Measurements from ENCODE around the gene CSDE1. TPM values are rescaled to one million over a fixed set of nuclear protein-coding genes. Genes with fewer than 3 reads are reported as not detected.

CSDE1 gene
- total and polyA plus RNA-seq, 2 experiments from 2014 or later, result 161 to 802 TPM

- Histone ChIP-seq H3K4me3 (no peak overlapping the region), H2AFZ (no peak overlapping the region), H3K9me2 (replicated peaks; ENCODE audit: insufficient read depth) (no peaks in the 10 kb centered on the region), H3K4me2 (peak overlapping the region; percentile 33), H3K27ac (peak overlapping the region; percentile 50), H3K27me3 (no peaks in the 10 kb centered on the region), H3K4me1 (ENCODE audit: insufficient read depth) (peaks cover 10% of the 10 kb centered on the region), H3K9me3 (ENCODE audit: low read depth) (no peaks in the 10 kb centered on the region), H3K36me3 (replicated peaks; ENCODE audit: insufficient read depth, low read depth) (no peaks in the 10 kb centered on the region), H4K20me1 (ENCODE audit: insufficient read depth, poor library complexity, severe bottlenecking) (peaks cover 27% of the 10 kb centered on the region), H3K79me2 (peaks cover 90% of the 10 kb centered on the region)
- WGBS (ENCODE audit: low lambda C conversion rate, missing lambda C conversion rate), result 67% methylated on average over 6 of the region's 6 CpGs
- peak; percentile 48 for DNase-seq (ENCODE audit: low spot score)
- TF ChIP-seq EZH2 (IDR thresholded peaks at IDR 0.05; ENCODE audit: borderline replicate concordance) (no peak), EZH2phosphoT487 (IDR thresholded peaks at IDR 0.05; ENCODE audit: low read depth, severe bottlenecking, unreplicated experiment) (no peak), CTCF (IDR thresholded peaks at IDR 0.05; ENCODE audit: poor library complexity) (no peak)
Observed at GRCh38 chr1:114737314-114737849, 20.4 kb downstream of the CSDE1 start.

- H3K79me2 ChIP-seq, result peaks cover 87% of the 10 kb centered on the region
- no peaks in the 10 kb centered on the region for H3K36me3 ChIP-seq (replicated peaks; ENCODE audit: insufficient read depth, low read depth)
- H3K27me3 ChIP-seq, result no peaks in the 10 kb centered on the region
- TF ChIP-seq EZH2 (IDR thresholded peaks at IDR 0.05; ENCODE audit: borderline replicate concordance) (no peak), EZH2phosphoT487 (IDR thresholded peaks at IDR 0.05; ENCODE audit: low read depth, severe bottlenecking, unreplicated experiment) (no peak), CTCF (IDR thresholded peaks at IDR 0.05; ENCODE audit: poor library complexity) (no peak)
- no peak overlapping the region for H3K4me3 ChIP-seq
- WGBS (ENCODE audit: low lambda C conversion rate, missing lambda C conversion rate), result 100% methylated on average over 1 of the region's 1 CpG
- no peak overlapping the region for H3K27ac ChIP-seq
- no peaks in the 10 kb centered on the region for H3K9me2 ChIP-seq (replicated peaks; ENCODE audit: insufficient read depth)
- H2AFZ ChIP-seq, result no peak overlapping the region
- H4K20me1 ChIP-seq (ENCODE audit: insufficient read depth, poor library complexity, severe bottlenecking), result peaks cover 12% of the 10 kb centered on the region
- H3K4me2 ChIP-seq, result no peak overlapping the region
- no peak for DNase-seq (ENCODE audit: low spot score)
- H3K4me1 ChIP-seq (ENCODE audit: insufficient read depth), result peaks cover 10% of the 10 kb centered on the region
- H3K9me3 ChIP-seq (ENCODE audit: low read depth), result no peaks in the 10 kb centered on the region
Observed at GRCh38 chr1:114735479-114735878, 22.3 kb downstream of the CSDE1 start.

GRCh38 chr1:114729782-114730181, 28.0 kb downstream of the CSDE1 start:
- DNase-seq (ENCODE audit: low spot score), result no peak
- TF ChIP-seq EZH2 (IDR thresholded peaks at IDR 0.05; ENCODE audit: borderline replicate concordance) (no peak), EZH2phosphoT487 (IDR thresholded peaks at IDR 0.05; ENCODE audit: low read depth, severe bottlenecking, unreplicated experiment) (no peak), CTCF (IDR thresholded peaks at IDR 0.05; ENCODE audit: poor library complexity) (no peak)
- H3K27ac ChIP-seq, result no peak overlapping the region
- H3K4me3 ChIP-seq, result no peak overlapping the region
- no peak overlapping the region for H2AFZ ChIP-seq
- peaks cover 17% of the 10 kb centered on the region for H4K20me1 ChIP-seq (ENCODE audit: insufficient read depth, poor library complexity, severe bottlenecking)
- no peaks in the 10 kb centered on the region for H3K27me3 ChIP-seq
- H3K9me3 ChIP-seq (ENCODE audit: low read depth), result no peaks in the 10 kb centered on the region
- H3K4me1 ChIP-seq (ENCODE audit: insufficient read depth), result no peaks in the 10 kb centered on the region
- peaks cover 65% of the 10 kb centered on the region for H3K79me2 ChIP-seq
- no peaks in the 10 kb centered on the region for H3K9me2 ChIP-seq (replicated peaks; ENCODE audit: insufficient read depth)
- no peaks in the 10 kb centered on the region for H3K36me3 ChIP-seq (replicated peaks; ENCODE audit: insufficient read depth, low read depth)
- 100% methylated on average over 1 of the region's 1 CpG for WGBS (ENCODE audit: low lambda C conversion rate, missing lambda C conversion rate)
- H3K4me2 ChIP-seq, result no peak overlapping the region

Data from hepatocyte (in vitro differentiated cells).